Measurements from ENCODE around the gene FAM236B.
"Not testable (repeated sequence)": the region's sequence is repeated elsewhere in the genome, so short reads cannot be mapped to it uniquely, and the experiment has no call there.

The FAM236B gene

DNA sequence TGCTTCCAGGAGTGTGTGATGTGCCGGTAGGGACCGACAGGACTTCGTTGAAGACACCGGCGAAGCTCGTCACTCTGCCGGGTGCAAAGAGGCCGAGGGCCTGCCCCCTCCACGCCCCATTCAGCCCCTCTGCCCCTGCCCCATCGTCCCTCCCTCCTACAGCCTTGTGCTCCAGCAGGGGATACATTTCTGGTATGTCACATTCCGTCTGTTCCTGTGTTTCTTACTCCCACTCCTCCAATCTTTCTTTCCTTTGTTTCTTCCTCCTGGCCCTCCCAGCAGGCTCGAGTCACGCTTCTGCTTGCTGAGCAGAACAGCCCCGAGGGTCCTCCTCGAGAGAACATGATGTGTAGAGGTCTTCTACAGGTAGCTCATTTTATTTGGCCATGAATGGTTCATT, at the start of gene FAM236B:
Gene FAM236B, minus strand, starts transcription at position 101 of the 400 bp plus-strand sequence. Its CDS starts 100 bp downstream, at position 1.
- in situ Hi-C loops (cut with MboI; ENCODE audit: low sequenced_read_pairs) = not testable (repeated sequence)

DNA sequence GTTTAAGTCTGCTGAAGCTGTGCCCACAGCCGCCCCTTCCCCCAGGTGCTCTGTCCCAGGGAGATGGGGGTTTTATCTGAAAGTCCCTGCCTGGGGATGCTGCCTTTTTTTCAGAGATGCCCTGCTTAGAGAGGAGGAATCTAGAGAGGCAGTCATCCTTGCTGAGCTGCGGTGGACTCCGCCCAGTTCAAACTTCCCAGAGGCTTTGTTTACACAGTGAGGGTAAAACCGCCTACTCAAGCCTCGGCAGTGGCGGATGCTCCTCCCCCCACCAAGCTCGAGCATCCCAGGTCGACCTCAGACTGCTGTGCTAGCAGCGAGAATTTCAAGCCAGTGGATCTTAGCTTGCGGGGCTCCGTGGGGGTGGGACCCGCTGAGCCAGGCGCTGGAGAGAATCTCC, 48.2 kb upstream of the FAM236B start:
- in situ Hi-C loops (cut with MboI; ENCODE audit: low sequenced_read_pairs) = not testable (repeated sequence)

DNA sequence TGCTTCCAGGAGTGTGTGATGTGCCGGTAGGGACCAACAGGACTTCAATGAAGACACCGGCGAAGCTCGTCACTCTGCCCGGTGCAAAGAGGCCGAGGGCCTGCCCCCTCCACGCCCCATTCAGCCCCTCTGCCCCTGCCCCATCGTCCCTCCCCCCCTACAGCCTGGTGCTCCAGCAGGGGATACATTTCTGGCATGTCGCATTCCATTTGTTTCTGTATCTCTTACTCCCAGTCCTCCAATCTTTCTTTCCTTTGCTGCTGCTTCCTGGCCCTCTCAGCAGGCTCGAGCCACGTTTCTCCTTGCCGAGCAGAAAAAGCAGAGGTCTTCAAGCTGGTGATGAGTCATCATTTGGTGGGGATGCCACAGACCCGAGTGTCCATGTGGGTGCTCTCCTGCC, 25.6 kb upstream of the FAM236B start, which contains the start of gene FAM236D:
Gene FAM236D, minus strand, starts transcription at position 101 of the 400 bp plus-strand sequence. Its CDS starts 100 bp downstream, at position 1.
- in situ Hi-C loops (cut with MboI; ENCODE audit: low sequenced_read_pairs) = not testable (repeated sequence)

DNA sequence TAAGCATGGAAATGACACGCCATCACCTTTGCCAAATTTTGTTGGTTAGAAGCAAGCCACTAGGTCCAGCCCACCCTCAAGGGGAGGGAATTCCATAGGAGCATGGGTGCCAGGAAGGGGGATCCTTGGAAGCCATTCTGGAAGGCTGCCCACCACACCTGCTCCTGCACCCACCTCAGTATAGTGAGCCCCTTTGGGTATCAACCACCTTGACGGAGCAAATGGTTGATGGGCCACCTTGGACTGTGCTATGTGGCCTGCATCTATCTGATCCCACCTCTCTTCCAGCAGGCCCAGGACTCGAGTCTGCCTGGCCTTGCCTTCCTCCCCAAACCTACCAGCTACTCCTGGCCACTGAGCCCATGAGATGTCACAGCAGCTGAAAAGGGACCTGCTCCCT, 7.9 kb upstream of the FAM236B start:
- in situ Hi-C loops (cut with MboI; ENCODE audit: low sequenced_read_pairs) = not testable (repeated sequence)

DNA sequence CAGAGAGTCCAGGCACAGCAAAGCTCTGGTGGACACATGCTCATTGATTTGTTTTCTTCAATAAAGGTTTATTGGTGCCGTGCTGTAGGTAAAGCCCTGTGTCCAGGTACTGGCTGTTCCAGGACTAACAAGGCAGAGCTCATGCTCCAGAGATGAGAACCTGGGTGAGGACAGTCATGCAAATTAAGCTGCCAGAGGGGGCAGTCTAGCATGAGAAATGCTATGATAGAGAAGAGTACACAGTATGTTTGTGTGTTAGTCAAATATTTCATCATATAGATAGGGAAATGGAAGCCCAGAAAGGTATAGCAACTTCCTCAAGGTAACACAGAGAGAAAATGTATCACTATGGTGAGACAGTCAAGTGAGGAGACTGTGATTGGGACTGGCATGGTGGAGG, 5.7 kb upstream of the FAM236B start:
- in situ Hi-C loops (cut with MboI; ENCODE audit: low sequenced_read_pairs) = not testable (repeated sequence)

DNA sequence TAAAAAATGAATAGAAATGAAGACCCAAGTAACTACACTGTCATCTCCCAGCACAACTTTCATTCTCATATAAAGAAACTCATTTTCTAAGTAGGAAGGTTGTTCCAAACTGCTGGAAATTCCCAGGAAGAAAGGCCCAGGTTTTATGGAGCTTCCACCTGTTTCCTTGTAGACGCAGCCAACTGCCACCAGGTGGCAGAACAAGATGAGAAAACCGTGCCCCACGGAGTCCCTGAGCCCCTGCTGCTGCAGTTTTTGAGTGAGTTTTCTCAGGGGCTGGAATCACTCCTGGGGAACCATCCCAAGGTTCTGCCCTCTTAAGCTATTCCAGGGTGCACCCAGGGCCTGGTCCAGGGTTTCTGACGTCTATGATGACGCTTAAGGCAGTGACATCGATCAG, 1.5 kb upstream of the FAM236B start:
- in situ Hi-C loops (cut with MboI; ENCODE audit: low sequenced_read_pairs) = not testable (repeated sequence)

DNA sequence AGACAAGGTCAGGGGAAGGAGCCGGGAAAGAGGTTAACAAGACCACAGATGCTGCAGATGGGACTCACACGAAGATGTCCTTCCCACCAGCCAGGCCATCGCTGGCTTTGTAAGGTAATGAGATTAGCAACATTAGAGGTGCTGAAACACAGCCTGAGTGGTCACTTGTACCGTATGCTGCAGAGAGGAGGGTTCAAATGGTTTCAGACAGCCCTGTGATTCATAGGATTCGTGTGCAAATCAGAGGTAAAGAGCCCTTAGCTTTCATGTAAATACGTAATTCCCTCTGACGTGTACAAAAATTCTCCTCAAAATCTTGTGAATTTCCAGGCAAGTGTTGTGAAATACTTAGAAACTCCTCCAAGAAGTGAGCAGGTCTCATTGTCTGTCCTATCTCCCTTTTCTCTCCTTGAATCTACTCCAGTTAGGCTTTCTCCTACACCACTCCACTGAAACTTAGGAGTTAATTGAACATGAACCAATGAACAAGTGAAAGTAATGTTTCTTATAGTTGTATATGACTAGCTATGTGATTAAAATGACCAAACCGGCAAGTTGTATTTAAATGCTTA, 991 bp upstream of the FAM236B start:
- in situ Hi-C loops (cut with MboI; ENCODE audit: low sequenced_read_pairs) = not testable (repeated sequence)

DNA sequence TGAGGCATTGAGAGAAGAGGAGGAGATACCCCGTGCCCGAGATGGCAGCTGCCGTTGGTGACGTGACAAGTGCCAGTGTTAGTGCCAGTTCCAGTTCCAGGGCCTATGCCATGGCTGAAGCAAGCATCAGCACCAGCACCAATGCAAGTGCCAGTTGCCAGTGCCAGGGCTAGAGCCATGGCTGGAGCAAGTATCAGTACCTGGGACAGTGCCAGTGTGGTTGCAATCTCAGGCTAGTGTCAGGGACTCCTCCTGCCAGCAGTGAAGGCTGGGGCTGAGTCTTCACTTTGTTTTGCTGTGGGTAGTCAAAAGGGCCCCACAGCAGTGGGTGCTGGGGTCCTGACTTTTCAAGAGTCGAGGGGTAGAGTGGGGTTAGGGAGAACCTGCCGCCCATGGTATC, 4.3 kb downstream of the FAM236B start:
- in situ Hi-C loops (cut with MboI; ENCODE audit: low sequenced_read_pairs) = not testable (repeated sequence)

DNA sequence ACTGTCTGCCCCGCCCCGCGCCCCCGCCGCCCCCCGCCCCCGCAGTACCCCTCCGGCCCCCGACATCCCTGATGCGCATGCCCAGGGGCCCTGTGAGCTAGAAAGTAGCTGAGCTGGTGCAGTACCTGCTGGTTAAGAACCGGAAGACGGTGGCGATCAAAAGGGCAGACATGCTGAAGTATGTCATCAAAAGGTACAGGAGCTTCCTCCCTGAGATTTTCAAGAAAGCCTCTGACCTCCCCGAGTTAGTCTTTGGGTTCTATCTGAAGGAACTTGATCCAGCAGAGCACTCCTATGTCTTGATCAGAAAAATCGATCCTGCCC, 5.0 kb downstream of the FAM236B start:
- in situ Hi-C loops (cut with MboI; ENCODE audit: low sequenced_read_pairs) = not testable (repeated sequence)

DNA sequence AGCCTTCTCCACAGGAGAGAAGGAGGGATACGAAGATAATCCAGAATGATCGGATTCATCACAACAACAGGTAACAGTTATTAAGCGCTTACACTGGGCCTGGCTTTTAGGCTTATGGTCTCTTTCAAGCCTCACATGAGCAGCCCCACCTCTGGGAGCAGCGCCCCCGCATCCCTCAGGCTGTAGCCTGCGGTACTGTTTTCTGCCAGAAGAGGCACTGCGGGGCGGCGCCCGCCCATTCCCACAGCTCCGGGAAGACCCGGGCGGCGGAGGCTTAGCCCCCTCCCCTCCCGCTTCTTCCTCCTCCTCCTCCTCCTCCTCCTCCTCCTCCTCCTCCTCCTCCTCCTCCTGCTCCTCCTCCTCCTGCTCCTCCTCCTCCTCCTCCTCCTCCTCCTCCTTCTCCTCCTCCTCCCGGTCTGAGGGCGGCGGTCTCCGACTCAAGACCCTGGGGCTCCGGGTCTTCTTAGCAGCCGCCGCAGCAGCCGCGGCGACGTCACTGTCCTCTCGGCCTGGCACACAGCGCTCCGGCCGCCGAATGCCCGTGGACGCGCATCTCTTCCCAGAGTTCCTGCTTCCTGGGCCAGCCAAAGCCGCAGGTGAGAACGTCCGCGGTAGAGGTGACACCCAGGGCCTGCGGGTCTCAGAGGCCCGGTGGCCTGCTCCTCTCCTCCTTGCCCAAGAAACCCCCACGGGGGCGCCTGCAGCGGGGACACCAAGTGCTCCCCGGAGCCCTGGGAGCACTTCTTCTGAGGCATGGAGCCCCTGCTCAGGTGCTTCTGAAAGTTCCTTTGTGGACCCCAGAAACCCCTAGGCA, 5.6 kb downstream of the FAM236B start, which contains the start of gene DMRTC1B:
Gene DMRTC1B, plus strand, starts transcription at position 238 of the 814 bp plus-strand sequence. CDS start 68,246 bp downstream, outside the sequence.
- in situ Hi-C loops (cut with MboI; ENCODE audit: low sequenced_read_pairs) = not testable (repeated sequence)

DNA sequence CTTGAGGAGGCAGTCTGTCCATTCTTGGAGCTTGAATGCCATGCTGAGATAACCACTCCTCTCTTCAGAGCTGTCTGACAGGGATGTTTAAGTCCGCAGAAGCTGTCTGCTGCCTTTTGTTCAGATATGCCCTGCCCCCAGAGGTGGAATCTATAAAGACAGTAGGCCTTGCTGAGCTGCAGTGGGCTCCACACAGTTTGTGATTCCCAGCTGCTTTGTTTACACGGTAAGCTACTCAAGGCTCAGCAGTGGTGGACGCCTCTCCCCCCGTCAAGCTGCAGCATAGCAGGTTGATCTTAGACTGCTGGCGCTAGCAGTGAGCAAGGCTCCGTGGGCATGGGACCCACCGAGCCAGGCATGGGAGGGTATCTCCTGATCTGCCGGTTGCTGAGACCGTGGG, 22.0 kb downstream of the FAM236B start:
- in situ Hi-C loops (cut with MboI; ENCODE audit: low sequenced_read_pairs) = not testable (repeated sequence)

DNA sequence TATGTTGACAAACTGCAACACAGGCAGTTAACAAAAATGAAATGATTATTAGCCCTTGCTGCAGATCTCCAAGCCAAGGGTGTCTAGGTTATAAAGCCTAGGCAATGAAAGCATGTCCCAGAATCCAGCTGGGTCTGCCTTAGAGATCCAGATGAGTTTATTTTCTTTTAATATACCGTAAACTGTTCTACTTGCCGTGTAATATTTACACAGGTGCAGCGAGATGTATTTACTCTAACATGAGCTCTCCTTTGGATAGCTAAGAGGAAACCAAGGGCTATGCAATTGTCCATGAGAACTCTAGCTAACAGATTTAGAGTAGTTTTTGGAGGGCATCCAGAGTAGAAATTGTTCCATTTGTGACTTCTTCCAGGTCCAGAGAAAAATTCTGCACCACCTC, 33.9 kb downstream of the FAM236B start:
- in situ Hi-C loops (cut with MboI; ENCODE audit: low sequenced_read_pairs) = not testable (repeated sequence)

DNA sequence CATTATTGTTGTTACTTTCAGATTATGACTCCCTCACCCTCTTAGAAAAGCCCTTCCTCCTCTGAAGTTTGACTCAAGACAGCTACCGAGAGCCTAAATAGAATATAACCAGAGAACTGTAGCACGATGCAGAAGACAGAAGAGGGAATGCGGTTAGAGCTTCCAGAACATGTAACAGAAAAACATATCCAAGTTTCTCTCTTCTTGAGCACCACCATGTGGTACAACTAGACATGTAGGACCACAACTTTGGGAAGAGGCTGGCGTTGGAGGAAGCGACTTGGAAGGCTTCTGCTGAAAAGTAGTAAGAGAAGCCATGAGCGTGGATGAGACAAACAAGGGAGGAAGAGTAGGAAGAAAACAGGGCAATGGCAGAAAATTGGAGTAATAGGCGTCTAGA, 36.9 kb downstream of the FAM236B start:
- in situ Hi-C loops (cut with MboI; ENCODE audit: low sequenced_read_pairs) = not testable (repeated sequence)

DNA sequence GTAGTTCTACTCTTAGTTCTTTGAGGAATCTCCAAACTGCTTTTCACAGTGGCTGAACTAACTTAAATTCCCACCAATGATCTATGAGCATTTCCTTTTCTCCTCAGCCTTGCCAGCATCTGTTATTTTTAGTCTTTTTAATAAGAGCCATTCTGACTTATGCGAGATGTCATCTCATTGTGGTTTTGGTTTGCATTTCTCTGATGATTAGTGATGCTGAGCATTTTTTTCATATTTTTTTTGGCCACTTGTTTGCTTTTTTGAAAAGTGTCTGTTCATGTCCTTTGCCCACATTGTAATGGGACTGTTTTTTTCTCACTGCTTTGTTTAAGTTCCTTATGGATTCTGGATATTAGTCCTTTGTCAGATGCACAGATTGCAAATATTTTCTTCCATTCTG, 46.9 kb downstream of the FAM236B start:
- in situ Hi-C loops (cut with MboI; ENCODE audit: low sequenced_read_pairs) = no loop called here

DNA sequence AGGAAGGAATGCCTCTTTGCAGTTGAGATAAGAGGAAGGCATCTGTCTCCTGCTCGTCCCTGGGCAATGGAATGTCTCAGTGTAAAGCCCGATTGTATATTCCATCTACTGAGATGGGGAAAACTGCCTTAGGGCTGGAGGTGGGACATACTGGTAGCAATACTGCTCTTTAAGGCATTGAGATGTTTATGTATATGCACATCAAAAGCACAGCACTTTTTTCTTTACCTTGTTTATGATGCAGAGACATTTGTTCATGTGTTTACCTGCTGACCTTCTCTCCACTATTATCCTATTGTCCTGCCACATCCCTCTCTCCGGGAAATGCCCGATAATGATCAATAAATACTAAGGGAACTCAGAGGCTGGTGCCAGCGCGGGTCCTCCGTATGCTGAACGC, 48.8 kb downstream of the FAM236B start:
- in situ Hi-C loops (cut with MboI; ENCODE audit: low sequenced_read_pairs) = not testable (repeated sequence)

Data from HL-60/S4 treated with retinoic acid at 250 ng/mL for 4 days and 3 days (cell line).